Measurements from ENCODE around the gene PTPRD.

PTPRD gene

GRCh38 chr9:8887369-8887768 is 1725.4 kb downstream of the PTPRD start:
- Histone ChIP-seq H3K27me3 (ENCODE audit: insufficient read depth, low read length) (no peaks in the 10 kb centered on the region), H3K27ac (ENCODE audit: low read depth, low read length) (no peak overlapping the region), H3K4me3 (ENCODE audit: low read depth, low read length) (no peak overlapping the region), H3K36me3 (ENCODE audit: insufficient read depth, low read length) (no peaks in the 10 kb centered on the region), H3K4me1 (ENCODE audit: control insufficient read depth, insufficient read depth, low read length, unreplicated experiment) (no peaks in the 10 kb centered on the region), H3K79me2 (ENCODE audit: control insufficient read depth, insufficient read depth, low read length, unreplicated experiment) (no peaks in the 10 kb centered on the region), H2AFZ (ENCODE audit: low read length, unreplicated experiment) (no peak overlapping the region)

- H3K4me1 ChIP-seq (ENCODE audit: control insufficient read depth, insufficient read depth, low read length, unreplicated experiment), result no peaks in the 10 kb centered on the region
- no peak overlapping the region for H3K27ac ChIP-seq (ENCODE audit: low read depth, low read length)
- H3K4me3 ChIP-seq (ENCODE audit: low read depth, low read length), result no peak overlapping the region
- no peaks in the 10 kb centered on the region for H3K36me3 ChIP-seq (ENCODE audit: insufficient read depth, low read length)
- no peaks in the 10 kb centered on the region for H3K27me3 ChIP-seq (ENCODE audit: insufficient read depth, low read length)
- H2AFZ ChIP-seq (ENCODE audit: low read length, unreplicated experiment), result no peak overlapping the region
- H3K79me2 ChIP-seq (ENCODE audit: control insufficient read depth, insufficient read depth, low read length, unreplicated experiment), result no peaks in the 10 kb centered on the region
Measured at GRCh38 chr9:8883321-8883720, 1729.5 kb downstream of the PTPRD start.

GRCh38 chr9:8880060-8880459 is 1732.7 kb downstream of the PTPRD start:
- Histone ChIP-seq H3K27me3 (ENCODE audit: insufficient read depth, low read length) (no peaks in the 10 kb centered on the region), H3K4me1 (ENCODE audit: control insufficient read depth, insufficient read depth, low read length, unreplicated experiment) (no peaks in the 10 kb centered on the region), H3K27ac (ENCODE audit: low read depth, low read length) (no peak overlapping the region), H3K4me3 (ENCODE audit: low read depth, low read length) (no peak overlapping the region), H3K36me3 (ENCODE audit: insufficient read depth, low read length) (no peaks in the 10 kb centered on the region), H3K79me2 (ENCODE audit: control insufficient read depth, insufficient read depth, low read length, unreplicated experiment) (no peaks in the 10 kb centered on the region), H2AFZ (ENCODE audit: low read length, unreplicated experiment) (no peak overlapping the region)

- H3K4me1 ChIP-seq (ENCODE audit: control insufficient read depth, insufficient read depth, low read length, unreplicated experiment), result no peaks in the 10 kb centered on the region
- H3K36me3 ChIP-seq (ENCODE audit: insufficient read depth, low read length), result no peaks in the 10 kb centered on the region
- H3K27me3 ChIP-seq (ENCODE audit: insufficient read depth, low read length), result no peaks in the 10 kb centered on the region
- no peak overlapping the region for H2AFZ ChIP-seq (ENCODE audit: low read length, unreplicated experiment)
- no peak overlapping the region for H3K27ac ChIP-seq (ENCODE audit: low read depth, low read length)
- no peaks in the 10 kb centered on the region for H3K79me2 ChIP-seq (ENCODE audit: control insufficient read depth, insufficient read depth, low read length, unreplicated experiment)
- H3K4me3 ChIP-seq (ENCODE audit: low read depth, low read length), result no peak overlapping the region
Measured at GRCh38 chr9:8879284-8879683, 1733.5 kb downstream of the PTPRD start.

GRCh38 chr9:8877753-8878494 is 1734.9 kb downstream of the PTPRD start:
- Histone ChIP-seq H2AFZ (ENCODE audit: low read length, unreplicated experiment) (no peak overlapping the region), H3K36me3 (ENCODE audit: insufficient read depth, low read length) (no peaks in the 10 kb centered on the region), H3K4me3 (ENCODE audit: low read depth, low read length) (no peak overlapping the region), H3K79me2 (ENCODE audit: control insufficient read depth, insufficient read depth, low read length, unreplicated experiment) (no peaks in the 10 kb centered on the region), H3K4me1 (ENCODE audit: control insufficient read depth, insufficient read depth, low read length, unreplicated experiment) (no peaks in the 10 kb centered on the region), H3K27me3 (ENCODE audit: insufficient read depth, low read length) (no peaks in the 10 kb centered on the region), H3K27ac (ENCODE audit: low read depth, low read length) (no peak overlapping the region)

GRCh38 chr9:8876303-8876702 is 1736.5 kb downstream of the PTPRD start:
- no peak overlapping the region for H2AFZ ChIP-seq (ENCODE audit: low read length, unreplicated experiment)
- no peaks in the 10 kb centered on the region for H3K79me2 ChIP-seq (ENCODE audit: control insufficient read depth, insufficient read depth, low read length, unreplicated experiment)
- H3K27me3 ChIP-seq (ENCODE audit: insufficient read depth, low read length), result no peaks in the 10 kb centered on the region
- no peak overlapping the region for H3K27ac ChIP-seq (ENCODE audit: low read depth, low read length)
- H3K4me3 ChIP-seq (ENCODE audit: low read depth, low read length), result no peak overlapping the region
- no peaks in the 10 kb centered on the region for H3K4me1 ChIP-seq (ENCODE audit: control insufficient read depth, insufficient read depth, low read length, unreplicated experiment)
- H3K36me3 ChIP-seq (ENCODE audit: insufficient read depth, low read length), result no peaks in the 10 kb centered on the region

- Histone ChIP-seq H3K36me3 (ENCODE audit: insufficient read depth, low read length) (no peaks in the 10 kb centered on the region), H3K27ac (ENCODE audit: low read depth, low read length) (no peak overlapping the region), H2AFZ (ENCODE audit: low read length, unreplicated experiment) (no peak overlapping the region), H3K27me3 (ENCODE audit: insufficient read depth, low read length) (no peaks in the 10 kb centered on the region), H3K79me2 (ENCODE audit: control insufficient read depth, insufficient read depth, low read length, unreplicated experiment) (no peaks in the 10 kb centered on the region), H3K4me3 (ENCODE audit: low read depth, low read length) (no peak overlapping the region), H3K4me1 (ENCODE audit: control insufficient read depth, insufficient read depth, low read length, unreplicated experiment) (no peaks in the 10 kb centered on the region)
Measured at GRCh38 chr9:8874482-8874881, 1738.3 kb downstream of the PTPRD start.

GRCh38 chr9:8872802-8873201 is 1740.0 kb downstream of the PTPRD start:
- Histone ChIP-seq H3K27me3 (ENCODE audit: insufficient read depth, low read length) (no peaks in the 10 kb centered on the region), H3K4me3 (ENCODE audit: low read depth, low read length) (no peak overlapping the region), H3K4me1 (ENCODE audit: control insufficient read depth, insufficient read depth, low read length, unreplicated experiment) (no peaks in the 10 kb centered on the region), H3K36me3 (ENCODE audit: insufficient read depth, low read length) (no peaks in the 10 kb centered on the region), H2AFZ (ENCODE audit: low read length, unreplicated experiment) (no peak overlapping the region), H3K79me2 (ENCODE audit: control insufficient read depth, insufficient read depth, low read length, unreplicated experiment) (no peaks in the 10 kb centered on the region), H3K27ac (ENCODE audit: low read depth, low read length) (no peak overlapping the region)

GRCh38 chr9:8871796-8872445 is 1740.9 kb downstream of the PTPRD start:
- Histone ChIP-seq H3K4me1 (ENCODE audit: control insufficient read depth, insufficient read depth, low read length, unreplicated experiment) (no peaks in the 10 kb centered on the region), H3K4me3 (ENCODE audit: low read depth, low read length) (no peak overlapping the region), H2AFZ (ENCODE audit: low read length, unreplicated experiment) (no peak overlapping the region), H3K79me2 (ENCODE audit: control insufficient read depth, insufficient read depth, low read length, unreplicated experiment) (no peaks in the 10 kb centered on the region), H3K36me3 (ENCODE audit: insufficient read depth, low read length) (no peaks in the 10 kb centered on the region), H3K27ac (ENCODE audit: low read depth, low read length) (no peak overlapping the region), H3K27me3 (ENCODE audit: insufficient read depth, low read length) (no peaks in the 10 kb centered on the region)

GRCh38 chr9:8871396-8871795 is 1741.4 kb downstream of the PTPRD start:
- H3K4me3 ChIP-seq (ENCODE audit: low read depth, low read length), result no peak overlapping the region
- no peaks in the 10 kb centered on the region for H3K4me1 ChIP-seq (ENCODE audit: control insufficient read depth, insufficient read depth, low read length, unreplicated experiment)
- no peaks in the 10 kb centered on the region for H3K27me3 ChIP-seq (ENCODE audit: insufficient read depth, low read length)
- H3K36me3 ChIP-seq (ENCODE audit: insufficient read depth, low read length), result no peaks in the 10 kb centered on the region
- H2AFZ ChIP-seq (ENCODE audit: low read length, unreplicated experiment), result no peak overlapping the region
- H3K79me2 ChIP-seq (ENCODE audit: control insufficient read depth, insufficient read depth, low read length, unreplicated experiment), result no peaks in the 10 kb centered on the region
- no peak overlapping the region for H3K27ac ChIP-seq (ENCODE audit: low read depth, low read length)

GRCh38 chr9:8869812-8870211 is 1743.0 kb downstream of the PTPRD start:
- H3K27me3 ChIP-seq (ENCODE audit: insufficient read depth, low read length), result no peaks in the 10 kb centered on the region

More at GRCh38 chr9:8869812-8870211, 1743.0 kb downstream of the PTPRD start:
- Histone ChIP-seq H3K79me2 (ENCODE audit: control insufficient read depth, insufficient read depth, low read length, unreplicated experiment) (no peaks in the 10 kb centered on the region), H2AFZ (ENCODE audit: low read length, unreplicated experiment) (no peak overlapping the region), H3K4me1 (ENCODE audit: control insufficient read depth, insufficient read depth, low read length, unreplicated experiment) (no peaks in the 10 kb centered on the region), H3K36me3 (ENCODE audit: insufficient read depth, low read length) (no peaks in the 10 kb centered on the region), H3K4me3 (ENCODE audit: low read depth, low read length) (no peak overlapping the region), H3K27ac (ENCODE audit: low read depth, low read length) (no peak overlapping the region)
